A549 (cell line): Measurements from ENCODE around the gene ATP7B. TPM values are rescaled to one million over a fixed set of nuclear protein-coding genes. Genes with fewer than 3 reads are reported as not detected.

Experiments
- ATAC-seq, 2 experiments: fragments of 200-7000 bp in 1 of 2; fragments of >200 bp in 1 of 2; cut with Nextera tagmentation in 1 of 2; cut with Tn5 transposase in 1 of 2; 3 replicates each; pipeline versions ENCODE4 v1.8.0 to v1.9.1; 2018 to 2020; ENCODE audit warnings: mild to moderate bottlenecking in 1 of 2, moderate library complexity in 1 of 2
- CTCF ChIA-PET: fragments of 300-600 bp; sonication (Branson Sonifier 250); formaldehyde crosslinking; extraction: SDS; loops from one replicate; lab custom pipeline; 2021; ENCODE audit warnings: antibody characterized with exemption, inconsistent platforms; lab: Yijun Ruan, JAX
- POLR2A ChIA-PET: fragments of 350-600 bp; formaldehyde crosslinking; extraction: SDS; loops from one replicate; lab custom pipeline; 2021; ENCODE audit warnings: antibody characterized with exemption, inconsistent platforms; lab: Yijun Ruan, JAX
- DNase-seq, 2 experiments: peaks; one replicate each; pipeline versions ENCODE4 v3.0.0 to v3.0.0-alpha.2; 2011 to 2016; ENCODE audit warnings: low read depth in 1 of 2, low spot score in 1 of 2
- FAIRE-seq: peaks from 2 replicates; lab custom pipeline; 2011; peaks lifted over from hg19 to GRCh38; lab: Jason Lieb, UNC
- H3K27ac ChIP-seq, 2 experiments: fragments of >200 bp; sonication (Bioruptor Twin); formaldehyde crosslinking; 3 replicates each; pipeline ENCODE4 v1.5.1; 2016 to 2017
- H3K4me1 ChIP-seq: fragments of >200 bp; sonication (Bioruptor Twin); formaldehyde crosslinking; 3 replicates; pipeline ENCODE4 v1.6.1; 2016
- H3K4me2 ChIP-seq: fragments of >200 bp; sonication (Bioruptor Twin); formaldehyde crosslinking; 3 replicates; pipeline ENCODE4 v1.6.1; 2016
- H3K4me3 ChIP-seq: fragments of >200 bp; sonication (Bioruptor Twin); formaldehyde crosslinking; 3 replicates; pipeline ENCODE4 v1.5.1; 2016
- H3K9me3 ChIP-seq: fragments of >200 bp; sonication (Bioruptor Twin); formaldehyde crosslinking; 3 replicates; pipeline ENCODE4 v1.6.1; 2016
- ATOH8 ChIP-seq: fragments of 250-450 bp; sonication (Bioruptor Pico); IDR thresholded peaks from 2 replicates; pipeline ENCODE4 v1.5.0; 2020; ENCODE audit warnings: low read depth, mild to moderate bottlenecking, moderate library complexity
- BCL3 ChIP-seq: fragments of >200 bp; sonication (Bioruptor Twin); formaldehyde crosslinking; IDR thresholded peaks from 3 replicates; pipeline ENCODE4 v1.6.1; 2016
- CBX2 ChIP-seq: fragments of 200-600 bp; sonication (generic); IDR thresholded peaks from 2 replicates; pipeline ENCODE4 v1.6.1; 2016; ENCODE audit warnings: low read depth, mild to moderate bottlenecking, borderline replicate concordance
- CBX8 ChIP-seq: fragments of 200-600 bp; sonication (generic); IDR thresholded peaks from 2 replicates; pipeline ENCODE4 v1.6.1; 2016
- CHD4 ChIP-seq: fragments of 200-600 bp; sonication (generic); IDR thresholded peaks from 2 replicates; pipeline ENCODE4 v1.6.1; 2016; ENCODE audit warnings: antibody characterized with exemption, mild to moderate bottlenecking, borderline replicate concordance
- ELK1 ChIP-seq: fragments of 150-350 bp; IDR thresholded peaks from 2 replicates; pipeline ENCODE4 v1.6.1; 2014; ENCODE audit warnings: low read depth, mild to moderate bottlenecking, low read length
- FOSL2 ChIP-seq, 2 experiments: fragments of 450-650 bp in 1 of 2; fragments of >200 bp in 1 of 2; sonication (Bioruptor Twin) in 1 of 2; formaldehyde crosslinking; IDR thresholded peaks; 2 replicates each; pipeline versions ENCODE4 v1.5.0 to v1.6.1; 2016 to 2020; ENCODE audit warnings: mild to moderate bottlenecking in 1 of 2, moderate library complexity in 1 of 2
- FOXS1 ChIP-seq: fragments of 250-450 bp; sonication (Bioruptor Pico); IDR thresholded peaks from 2 replicates; pipeline ENCODE4 v1.5.0; 2020; ENCODE audit warnings: mild to moderate bottlenecking, moderate library complexity
- HMGXB4 ChIP-seq: fragments of 250-450 bp; sonication (Bioruptor Pico); IDR thresholded peaks from 2 replicates; pipeline ENCODE4 v1.5.0; 2021; ENCODE audit warnings: mild to moderate bottlenecking, moderate library complexity, borderline replicate concordance
- HOXB5 ChIP-seq: fragments of 250-450 bp; sonication (Bioruptor Pico); IDR thresholded peaks from 2 replicates; pipeline ENCODE4 v1.5.0; 2020; ENCODE audit warnings: mild to moderate bottlenecking, moderate library complexity
- JUN ChIP-seq, 2 experiments: fragments of >200 bp; sonication (Bioruptor Twin); formaldehyde crosslinking; IDR thresholded peaks; 2 replicates in 1 of 2; 3 replicates in 1 of 2; pipeline ENCODE4 v1.6.1; 2016 to 2017
- KDM5A ChIP-seq: fragments of 200-600 bp; sonication (generic); IDR thresholded peaks from 2 replicates; pipeline ENCODE4 v1.6.1; 2016; ENCODE audit warnings: antibody characterized with exemption, mild to moderate bottlenecking
- MAFK ChIP-seq: fragments of 450-650 bp; IDR thresholded peaks from 2 replicates; pipeline ENCODE4 v1.6.1; 2014; ENCODE audit not compliant: partially characterized antibody
- PBX3 ChIP-seq: IDR thresholded peaks from 2 replicates; pipeline ENCODE4 v1.6.1; 2012
- PHF8 ChIP-seq: fragments of 200-600 bp; sonication (generic); IDR thresholded peaks from 2 replicates; pipeline ENCODE4 v1.6.1; 2016; ENCODE audit warnings: low read depth, mild to moderate bottlenecking, antibody characterized with exemption, moderate library complexity, borderline replicate concordance
- POLR2A ChIP-seq: IDR thresholded peaks from 2 replicates; pipeline ENCODE4 v1.6.1; 2012; ENCODE audit warnings: mild to moderate bottlenecking, low read length
- POLR2AphosphoS2 ChIP-seq: conservative IDR thresholded peaks from 2 replicates; pipeline ENCODE4 v1.6.1; 2012; ENCODE audit warnings: low read length, improper control_type of control experiment, inconsistent platforms
- RAD21 ChIP-seq, 2 experiments: fragments of >200 bp in 1 of 2; sonication (Bioruptor Twin) in 1 of 2; formaldehyde crosslinking in 1 of 2; IDR thresholded peaks in 1 of 2; conservative IDR thresholded peaks in 1 of 2; 2 replicates in 1 of 2; 3 replicates in 1 of 2; pipeline ENCODE4 v1.6.1; 2012 to 2018; ENCODE audit warnings: inconsistent platforms in 1 of 2
- RARB ChIP-seq: fragments of 250-450 bp; sonication (Bioruptor Pico); IDR thresholded peaks from 2 replicates; pipeline ENCODE4 v1.8.0; 2021; ENCODE audit warnings: mild to moderate bottlenecking, moderate library complexity
- RFX5 ChIP-seq: fragments of 450-650 bp; IDR thresholded peaks from 2 replicates; pipeline ENCODE4 v1.7.1; 2014; ENCODE audit warnings: antibody characterized with exemption, mild to moderate bottlenecking, moderate library complexity
- SREBF2 ChIP-seq: fragments of 450-650 bp; IDR thresholded peaks from 2 replicates; pipeline ENCODE4 v1.6.1; 2014; ENCODE audit warnings: mild to moderate bottlenecking, moderate library complexity
- TFCP2L1 ChIP-seq: fragments of 250-450 bp; sonication (Bioruptor Pico); IDR thresholded peaks from 2 replicates; pipeline ENCODE4 v1.5.0; 2021; ENCODE audit warnings: mild to moderate bottlenecking
- TP53 ChIP-seq: fragments of 250-450 bp; sonication (Bioruptor Pico); IDR thresholded peaks from 2 replicates; pipeline ENCODE4 v1.5.0; 2021; ENCODE audit warnings: mild to moderate bottlenecking, moderate library complexity
- ZFP36 ChIP-seq: fragments of 450-650 bp; IDR thresholded peaks from 2 replicates; pipeline ENCODE4 v1.6.1; 2014; ENCODE audit warnings: borderline replicate concordance; ENCODE audit not compliant: partially characterized antibody
- ZNF302 ChIP-seq: fragments of 250-450 bp; sonication (Bioruptor Pico); IDR thresholded peaks from 2 replicates; pipeline ENCODE4 v1.9.0; 2021; ENCODE audit warnings: inconsistent platforms, mild to moderate bottlenecking, moderate library complexity
- ZSCAN20 ChIP-seq: fragments of 250-450 bp; sonication (Bioruptor Pico); IDR thresholded peaks from 2 replicates; pipeline ENCODE4 v1.8.0; 2022; ENCODE audit warnings: mild to moderate bottlenecking, moderate library complexity
- WGBS: methylation state at CpG from one replicate; pipeline ENCODE4 v1.1.6; 2017; ENCODE audit errors: missing lambda C conversion rate; 5-methylcytosine and 5-hydroxymethylcytosine counted together
- polyA plus RNA-seq, 4 experiments: library from polyadenylated mRNA; depleted of rRNA in 3 of 4; stranded (reverse); fragments of >200 nt; fragmentation: RNase III in 1 of 4; extraction: RNeasy Plus Mini Kit Qiagen cat#74134 plus additional on column Dnase treatment in 1 of 4; gene quantifications; 2 replicates in 3 of 4; 3 replicates in 1 of 4; pipeline ENCODE4 v1.2.3, GENCODE V29; 2011 to 2017

The ATP7B gene
- polyA plus RNA-seq, 2 of the 4 experiments (the other 2 are of a cell fraction), result 2.8 to 3.9 TPM

- POLR2A ChIA-PET, result no interaction called here
- Histone ChIP-seq H3K27ac (no peak overlapping the region), H3K4me1 (no peaks in the 10 kb centered on the region), H3K4me2 (no peak overlapping the region), H3K9me3 (no peaks in the 10 kb centered on the region), H3K4me3 (no peak overlapping the region)
- whole genome bisulfite sequencing, result 58% methylated on average over 5 of the region's 5 CpGs
- no peak for TF ChIP-seq JUN (IDR thresholded peaks at IDR 0.05)
- TF ChIP-seq HMGXB4 (CRISPR knock-in tag), result no peak
- no peak for TF ChIP-seq CHD4
- TF ChIP-seq RARB, result no peak
- no peak for ATAC-seq
- DNase-seq, result no peak
- no peak for FAIRE-seq
- CTCF ChIA-PET, result interaction anchor here (0.7 kb wide), 1 partner anchor 158 kb away, joined by 3 read pairs; no protein-coding TSS in a partner anchor
Measured at GRCh38 chr13:51977625-51978024, 33.6 kb downstream of the ATP7B start.

GRCh38 chr13:51976890-51977289, 34.4 kb downstream of the ATP7B start:
- CTCF ChIA-PET, result interaction anchor here (0.8 kb wide), 1 partner anchor 27 kb away, joined by 3 read pairs; no protein-coding TSS in a partner anchor
- POLR2A ChIA-PET, result no interaction called here
- Histone ChIP-seq H3K4me3 (no peak overlapping the region), H3K4me1 (no peaks in the 10 kb centered on the region), H3K4me2 (no peak overlapping the region), H3K27ac (no peak overlapping the region), H3K9me3 (no peaks in the 10 kb centered on the region)
- ATAC-seq, result no peak
- DNase-seq, result no peak
- WGBS, result 64% methylated on average over 5 of the region's 5 CpGs
- TF ChIP-seq ATOH8 (CRISPR knock-in tag) (no peak), KDM5A (no peak), SREBF2 (no peak), TP53 (CRISPR knock-in tag) (no peak), BCL3 (no peak), HOXB5 (CRISPR knock-in tag) (no peak), ZSCAN20 (CRISPR knock-in tag) (no peak), ZNF302 (no peak), PHF8 (no peak), RARB (no peak)
- no peak for FAIRE-seq

GRCh38 chr13:51976423-51976822, 34.8 kb downstream of the ATP7B start:
- Histone ChIP-seq H3K4me1 (no peaks in the 10 kb centered on the region), H3K27ac (no peak overlapping the region), H3K9me3 (no peaks in the 10 kb centered on the region), H3K4me2 (no peak overlapping the region), H3K4me3 (no peak overlapping the region)
- no peak for TF ChIP-seq ZFP36
- no peak for TF ChIP-seq MAFK
- TF ChIP-seq FOSL2 (IDR thresholded peaks at IDR 0.05), result no peak
- TF ChIP-seq FOSL2 (CRISPR knock-in tag; IDR thresholded peaks at IDR 0.05), result peak; percentile 41; the same call in 1 of the 2 replicates
- CTCF ChIA-PET, result interaction anchor here (0.8 kb wide), 1 partner anchor 26 kb away, joined by 3 read pairs; no protein-coding TSS in a partner anchor
- FAIRE-seq, result no peak
- DNase-seq, result no peak
- ATAC-seq, result no peak
- WGBS, result 0% methylated on average over 1 of the region's 1 CpG
- POLR2A ChIA-PET, result no interaction called here

GRCh38 chr13:51974482-51974881, 36.8 kb downstream of the ATP7B start:
- no peak overlapping the region for H3K27ac ChIP-seq
- no peak overlapping the region for H3K4me3 ChIP-seq
- ChIA-PET CTCF (no interaction called here), POLR2A (no interaction called here)
- no peak for ATAC-seq
- no peaks in the 10 kb centered on the region for H3K4me1 ChIP-seq
- DNase-seq, result no peak
- no peak for FAIRE-seq
- no peak overlapping the region for H3K4me2 ChIP-seq
- WGBS, result 65% methylated on average over 6 of the region's 6 CpGs
- H3K9me3 ChIP-seq, result no peaks in the 10 kb centered on the region
- no peak for TF ChIP-seq ZNF302
- no peak for TF ChIP-seq RARB
- TF ChIP-seq RFX5, result no peak
- TF ChIP-seq ZFP36, result no peak
- no peak for TF ChIP-seq TFCP2L1
- no peak for TF ChIP-seq PBX3
- no peak for TF ChIP-seq POLR2A
- TF ChIP-seq POLR2AphosphoS2, result no peak
- no peak for TF ChIP-seq CBX8
- no peak for TF ChIP-seq CBX2
- no peak for TF ChIP-seq RAD21 (conservative IDR thresholded peaks at IDR 0.05 in 1 of 2, IDR thresholded peaks at IDR 0.05 in 1 of 2)
- TF ChIP-seq ELK1, result no peak
- TF ChIP-seq FOXS1 (CRISPR knock-in tag), result no peak
